ENCODE measurements around the gene GRIN2D.

GRIN2D gene
- total RNA-seq = 0 to 0.17 (median 0) reads per million in 3 donors

- peak within 1 kb of the TSS; percentile 40 for H3K4me3 ChIP-seq (ENCODE audit: insufficient read depth, low read depth, low read length, poor library complexity, severe bottlenecking)
- H3K27ac ChIP-seq (ENCODE audit: insufficient read depth, low read length, poor library complexity, severe bottlenecking) = no peak within 1 kb of the TSS
- H3K27me3 ChIP-seq (replicated peaks; ENCODE audit: control insufficient read depth, insufficient read depth, low read length, poor library complexity, severe bottlenecking) = peaks cover 29% of the 10 kb centered on the region
- no peak for DNase-seq
- no peaks in the 10 kb centered on the region for H3K36me3 ChIP-seq (ENCODE audit: control insufficient read depth, insufficient read depth, low read length)
- no peaks in the 10 kb centered on the region for H3K9me3 ChIP-seq (ENCODE audit: control insufficient read depth, low read length)
- peaks cover 45% of the 10 kb centered on the region for H3K4me1 ChIP-seq (ENCODE audit: control insufficient read depth, insufficient read depth, low read length, poor library complexity, severe bottlenecking)
Observed at GRCh38 chr19:48393559-48394330, at the start of gene GRIN2D. Gene GRIN2D (plus strand): TSS chr19:48393668. CDS start chr19:48398393, 4,725 bp downstream.

- Histone ChIP-seq H3K36me3 (ENCODE audit: control insufficient read depth, insufficient read depth, low read length) (no peaks in the 10 kb centered on the region), H3K4me1 (ENCODE audit: control insufficient read depth, insufficient read depth, low read length, poor library complexity, severe bottlenecking) (no peaks in the 10 kb centered on the region), H3K4me3 (ENCODE audit: insufficient read depth, low read depth, low read length, poor library complexity, severe bottlenecking) (no peak overlapping the region), H3K27ac (ENCODE audit: insufficient read depth, low read length, poor library complexity, severe bottlenecking) (no peak overlapping the region), H3K9me3 (ENCODE audit: control insufficient read depth, low read length) (no peaks in the 10 kb centered on the region), H3K27me3 (replicated peaks; ENCODE audit: control insufficient read depth, insufficient read depth, low read length, poor library complexity, severe bottlenecking) (no peaks in the 10 kb centered on the region)
- DNase-seq = no peak
Observed at GRCh38 chr19:48344892-48345291, 48.6 kb upstream of the GRIN2D start.

DNA sequence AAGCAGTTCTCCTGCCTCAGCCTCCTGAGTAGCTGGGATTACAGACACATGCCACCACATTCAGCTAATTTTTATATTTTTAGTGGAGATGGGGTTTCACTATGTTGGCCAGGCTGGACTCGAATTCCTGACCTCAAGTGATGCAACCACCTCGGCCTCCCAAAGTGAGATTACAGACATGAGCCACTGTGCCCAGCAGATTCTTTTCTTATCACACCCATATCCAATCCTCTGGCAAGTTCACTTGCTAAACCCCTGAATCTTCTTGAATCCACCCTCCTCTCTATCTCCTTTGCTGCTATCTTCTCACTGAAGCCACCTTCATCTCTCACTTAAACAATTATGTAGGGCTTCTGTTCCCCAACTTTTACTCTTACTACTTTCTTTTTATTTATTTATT is 47.3 kb upstream of the GRIN2D start:
- H3K27me3 ChIP-seq (replicated peaks; ENCODE audit: control insufficient read depth, insufficient read depth, low read length, poor library complexity, severe bottlenecking) = no peaks in the 10 kb centered on the region
- no peak for DNase-seq
- no peaks in the 10 kb centered on the region for H3K9me3 ChIP-seq (ENCODE audit: control insufficient read depth, low read length)
- H3K4me1 ChIP-seq (ENCODE audit: control insufficient read depth, insufficient read depth, low read length, poor library complexity, severe bottlenecking) = no peaks in the 10 kb centered on the region
- H3K27ac ChIP-seq (ENCODE audit: insufficient read depth, low read length, poor library complexity, severe bottlenecking) = no peak overlapping the region
- no peaks in the 10 kb centered on the region for H3K36me3 ChIP-seq (ENCODE audit: control insufficient read depth, insufficient read depth, low read length)
- no peak overlapping the region for H3K4me3 ChIP-seq (ENCODE audit: insufficient read depth, low read depth, low read length, poor library complexity, severe bottlenecking)

DNA sequence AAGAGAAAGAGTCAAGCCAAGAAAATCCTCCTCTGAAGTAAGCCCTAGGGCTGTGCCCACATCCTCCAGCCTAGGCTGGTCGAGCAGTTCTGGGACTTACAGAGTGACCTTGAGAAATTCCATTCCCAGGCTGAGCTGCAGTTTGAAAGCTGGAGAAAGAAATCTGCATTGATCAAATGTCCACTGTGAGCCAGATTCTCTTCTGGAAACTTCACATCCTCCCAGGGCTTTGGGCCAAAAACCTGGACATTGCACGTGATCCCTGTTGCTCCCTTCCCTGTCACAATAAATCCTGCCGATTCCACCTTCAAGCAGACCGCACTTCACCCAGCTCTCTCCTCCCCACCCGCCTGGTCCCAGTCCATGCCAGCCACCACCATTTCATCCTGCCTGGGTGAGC is 45.4 kb upstream of the GRIN2D start:
- no peaks in the 10 kb centered on the region for H3K27me3 ChIP-seq (replicated peaks; ENCODE audit: control insufficient read depth, insufficient read depth, low read length, poor library complexity, severe bottlenecking)
- no peak for DNase-seq
- H3K27ac ChIP-seq (ENCODE audit: insufficient read depth, low read length, poor library complexity, severe bottlenecking) = no peak overlapping the region
- no peak overlapping the region for H3K4me3 ChIP-seq (ENCODE audit: insufficient read depth, low read depth, low read length, poor library complexity, severe bottlenecking)
- no peaks in the 10 kb centered on the region for H3K4me1 ChIP-seq (ENCODE audit: control insufficient read depth, insufficient read depth, low read length, poor library complexity, severe bottlenecking)
- no peaks in the 10 kb centered on the region for H3K9me3 ChIP-seq (ENCODE audit: control insufficient read depth, low read length)
- H3K36me3 ChIP-seq (ENCODE audit: control insufficient read depth, insufficient read depth, low read length) = no peaks in the 10 kb centered on the region

DNA sequence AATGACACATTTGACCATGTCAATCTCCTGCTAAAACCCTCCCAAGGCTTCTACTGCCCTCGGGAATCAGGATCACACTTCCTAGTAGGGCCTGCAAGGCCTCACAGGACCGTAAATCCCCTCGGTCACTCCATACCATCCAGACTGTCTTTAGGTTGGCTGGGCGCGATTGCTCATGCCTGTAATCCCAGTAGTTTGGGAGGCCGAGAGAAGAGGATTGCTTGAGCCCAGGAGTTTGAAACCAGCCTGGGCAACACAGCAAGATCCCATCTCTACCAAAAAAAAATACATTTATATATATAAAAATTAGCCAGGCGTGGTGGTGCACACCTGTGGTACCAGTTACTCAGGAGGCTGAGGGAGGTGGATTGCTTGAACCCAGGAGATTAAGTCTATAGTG is 44.7 kb upstream of the GRIN2D start:
- H3K4me3 ChIP-seq (ENCODE audit: insufficient read depth, low read depth, low read length, poor library complexity, severe bottlenecking) = no peak overlapping the region
- no peak overlapping the region for H3K27ac ChIP-seq (ENCODE audit: insufficient read depth, low read length, poor library complexity, severe bottlenecking)
- no peaks in the 10 kb centered on the region for H3K9me3 ChIP-seq (ENCODE audit: control insufficient read depth, low read length)
- H3K27me3 ChIP-seq (replicated peaks; ENCODE audit: control insufficient read depth, insufficient read depth, low read length, poor library complexity, severe bottlenecking) = no peaks in the 10 kb centered on the region
- H3K36me3 ChIP-seq (ENCODE audit: control insufficient read depth, insufficient read depth, low read length) = no peaks in the 10 kb centered on the region
- no peak for DNase-seq
- H3K4me1 ChIP-seq (ENCODE audit: control insufficient read depth, insufficient read depth, low read length, poor library complexity, severe bottlenecking) = no peaks in the 10 kb centered on the region

GRCh38 chr19:48350856-48351255 is 42.6 kb upstream of the GRIN2D start:
- no peak for DNase-seq
- Histone ChIP-seq H3K4me1 (ENCODE audit: control insufficient read depth, insufficient read depth, low read length, poor library complexity, severe bottlenecking) (no peaks in the 10 kb centered on the region), H3K27me3 (replicated peaks; ENCODE audit: control insufficient read depth, insufficient read depth, low read length, poor library complexity, severe bottlenecking) (no peaks in the 10 kb centered on the region), H3K4me3 (ENCODE audit: insufficient read depth, low read depth, low read length, poor library complexity, severe bottlenecking) (no peak overlapping the region), H3K36me3 (ENCODE audit: control insufficient read depth, insufficient read depth, low read length) (no peaks in the 10 kb centered on the region), H3K9me3 (ENCODE audit: control insufficient read depth, low read length) (no peaks in the 10 kb centered on the region), H3K27ac (ENCODE audit: insufficient read depth, low read length, poor library complexity, severe bottlenecking) (no peak overlapping the region)

DNA sequence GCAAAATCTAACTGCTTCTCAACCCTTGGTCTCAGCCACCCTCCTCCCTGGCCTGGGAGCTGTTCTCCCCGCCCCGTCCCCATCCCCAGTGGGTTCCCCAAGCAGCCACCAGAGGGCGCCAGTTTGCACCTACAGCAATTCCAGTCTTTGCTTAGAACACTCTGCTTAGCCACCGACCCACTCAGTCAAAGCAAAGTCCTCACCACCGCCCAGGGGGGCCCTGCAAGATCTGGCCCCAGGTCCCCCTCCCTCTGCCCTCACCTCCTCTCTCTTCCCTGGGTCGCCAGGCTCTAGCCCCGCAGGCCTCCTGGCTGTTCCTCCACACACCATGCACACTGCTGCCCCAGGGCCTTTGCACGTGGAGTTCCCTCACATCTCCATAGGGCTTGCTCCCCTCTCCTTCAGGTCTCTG is 42.1 kb upstream of the GRIN2D start:
- peak; percentile 53 to 66 (median 53) for DNase-seq
- no peaks in the 10 kb centered on the region for H3K9me3 ChIP-seq (ENCODE audit: control insufficient read depth, low read length)
- H3K27me3 ChIP-seq (replicated peaks; ENCODE audit: control insufficient read depth, insufficient read depth, low read length, poor library complexity, severe bottlenecking) = no peaks in the 10 kb centered on the region
- no peaks in the 10 kb centered on the region for H3K36me3 ChIP-seq (ENCODE audit: control insufficient read depth, insufficient read depth, low read length)
- H3K27ac ChIP-seq (ENCODE audit: insufficient read depth, low read length, poor library complexity, severe bottlenecking) = no peak overlapping the region
- H3K4me3 ChIP-seq (ENCODE audit: insufficient read depth, low read depth, low read length, poor library complexity, severe bottlenecking) = no peak overlapping the region
- H3K4me1 ChIP-seq (ENCODE audit: control insufficient read depth, insufficient read depth, low read length, poor library complexity, severe bottlenecking) = no peaks in the 10 kb centered on the region

DNA sequence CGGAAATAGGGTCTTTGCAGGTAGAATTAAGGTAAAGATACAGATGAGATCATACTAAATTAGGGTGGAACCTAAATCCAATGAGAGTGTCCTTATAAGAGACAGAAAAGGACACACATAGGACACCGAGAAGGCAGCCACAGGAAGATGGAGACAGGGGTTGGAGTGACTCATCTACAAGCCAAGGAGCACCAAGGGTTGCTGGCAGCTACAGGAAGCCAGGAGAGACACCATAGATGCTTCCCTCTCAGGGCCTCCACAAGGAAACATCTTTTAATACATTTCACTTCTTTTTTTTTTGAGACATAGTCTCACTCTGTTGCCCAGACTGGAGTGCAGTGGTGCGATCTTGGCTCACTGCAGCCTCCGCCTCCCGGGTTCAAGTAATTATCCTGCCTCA is 39.8 kb upstream of the GRIN2D start:
- DNase-seq = no peak
- H3K27me3 ChIP-seq (replicated peaks; ENCODE audit: control insufficient read depth, insufficient read depth, low read length, poor library complexity, severe bottlenecking) = no peaks in the 10 kb centered on the region
- no peaks in the 10 kb centered on the region for H3K9me3 ChIP-seq (ENCODE audit: control insufficient read depth, low read length)
- no peaks in the 10 kb centered on the region for H3K4me1 ChIP-seq (ENCODE audit: control insufficient read depth, insufficient read depth, low read length, poor library complexity, severe bottlenecking)
- H3K36me3 ChIP-seq (ENCODE audit: control insufficient read depth, insufficient read depth, low read length) = no peaks in the 10 kb centered on the region
- no peak overlapping the region for H3K27ac ChIP-seq (ENCODE audit: insufficient read depth, low read length, poor library complexity, severe bottlenecking)
- H3K4me3 ChIP-seq (ENCODE audit: insufficient read depth, low read depth, low read length, poor library complexity, severe bottlenecking) = no peak overlapping the region

DNA sequence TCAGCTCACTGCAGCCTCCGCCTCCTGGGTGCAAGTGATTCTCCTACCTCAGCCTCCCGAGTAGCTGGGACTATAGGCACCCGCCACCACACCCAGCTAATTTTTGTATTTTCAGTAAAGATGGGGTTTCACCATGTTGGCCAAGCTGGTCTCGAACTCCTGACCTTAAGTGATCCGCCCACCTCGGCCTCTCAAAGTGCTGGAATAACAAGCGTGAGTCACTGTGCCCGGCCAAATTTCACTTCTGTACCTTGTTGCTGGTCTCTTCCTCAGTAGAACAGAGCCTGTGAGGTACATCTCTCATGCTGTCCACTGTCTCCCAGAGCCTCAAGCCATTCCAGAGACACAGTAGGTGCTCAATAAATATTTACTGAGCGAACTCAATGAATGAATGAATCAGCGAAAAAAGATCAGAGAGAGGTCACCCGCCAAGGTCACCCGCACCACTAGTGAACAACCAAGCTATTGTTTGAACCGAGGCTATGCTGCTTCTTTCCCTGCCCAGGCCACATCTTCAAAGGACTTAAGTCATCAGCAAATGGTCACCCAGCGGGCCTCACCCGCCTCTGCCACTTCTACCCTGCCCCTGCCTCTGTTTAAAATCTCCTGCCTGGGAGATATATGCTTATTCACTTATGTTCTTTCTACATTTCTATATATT is 39.0 kb upstream of the GRIN2D start:
- Histone ChIP-seq H3K27ac (ENCODE audit: insufficient read depth, low read length, poor library complexity, severe bottlenecking) (no peak overlapping the region), H3K4me1 (ENCODE audit: control insufficient read depth, insufficient read depth, low read length, poor library complexity, severe bottlenecking) (no peaks in the 10 kb centered on the region)
- DNase-seq = no peak

DNA sequence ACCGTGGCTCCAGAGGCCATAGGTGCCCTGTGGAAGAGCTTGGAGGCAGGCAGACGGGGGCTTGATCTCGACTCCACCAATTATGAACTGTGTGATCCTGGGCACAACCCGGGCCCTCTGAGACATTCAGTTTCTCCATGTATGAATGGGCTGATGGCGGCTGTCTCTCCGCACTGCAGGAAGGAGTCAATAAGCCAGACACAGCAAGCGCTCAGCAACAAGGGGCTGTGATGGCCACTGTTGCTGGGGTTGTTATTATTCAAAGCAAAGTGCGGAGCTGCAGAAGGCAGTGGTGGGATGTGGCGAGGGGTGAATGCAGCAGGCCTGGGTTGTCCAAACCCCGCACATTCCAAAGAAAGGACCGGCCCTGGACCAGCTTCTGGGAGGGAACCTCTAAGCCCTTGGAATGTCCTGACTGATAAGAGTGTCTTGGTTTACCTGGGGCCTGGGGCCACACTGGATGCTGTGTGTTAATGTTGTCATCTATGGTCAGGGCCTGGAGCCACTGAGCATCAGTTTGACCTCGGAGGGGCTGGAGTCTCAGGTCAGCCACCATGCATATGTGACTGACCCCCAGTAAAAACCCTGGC is 38.0 kb upstream of the GRIN2D start:
- DNase-seq = no peak

More for the DNA sequence above, 39.0 kb upstream of the GRIN2D start:
- H3K36me3 ChIP-seq (ENCODE audit: control insufficient read depth, insufficient read depth, low read length) = no peaks in the 10 kb centered on the region
- no peaks in the 10 kb centered on the region for H3K27me3 ChIP-seq (replicated peaks; ENCODE audit: control insufficient read depth, insufficient read depth, low read length, poor library complexity, severe bottlenecking)
- no peaks in the 10 kb centered on the region for H3K9me3 ChIP-seq (ENCODE audit: control insufficient read depth, low read length)
- H3K4me3 ChIP-seq (ENCODE audit: insufficient read depth, low read depth, low read length, poor library complexity, severe bottlenecking) = no peak overlapping the region

More for the DNA sequence above, 38.0 kb upstream of the GRIN2D start:
- Histone ChIP-seq H3K9me3 (ENCODE audit: control insufficient read depth, low read length) (no peaks in the 10 kb centered on the region), H3K27me3 (replicated peaks; ENCODE audit: control insufficient read depth, insufficient read depth, low read length, poor library complexity, severe bottlenecking) (no peaks in the 10 kb centered on the region), H3K4me3 (ENCODE audit: insufficient read depth, low read depth, low read length, poor library complexity, severe bottlenecking) (no peak overlapping the region), H3K4me1 (ENCODE audit: control insufficient read depth, insufficient read depth, low read length, poor library complexity, severe bottlenecking) (no peaks in the 10 kb centered on the region), H3K27ac (ENCODE audit: insufficient read depth, low read length, poor library complexity, severe bottlenecking) (no peak overlapping the region), H3K36me3 (ENCODE audit: control insufficient read depth, insufficient read depth, low read length) (peaks cover 4% of the 10 kb centered on the region)

Data from effector memory CD4-positive, alpha-beta T cell (primary cell).